Bladder microvascular endothelial cell (primary cell): Measurements from ENCODE around the gene NPEPL1. TPM values are rescaled to one million over a fixed set of nuclear protein-coding genes. Genes with fewer than 3 reads are reported as not detected.

Experiments
- total RNA-seq: library from RNA; depleted of rRNA; stranded (reverse); fragments of >200 nt; gene quantifications from 2 replicates; pipeline ENCODE4 v1.2.3, GENCODE V29; 2014

NPEPL1 gene
- 20.8 and 22.3 TPM in 2 replicates for total RNA-seq

GRCh38 chr20:58692579-58693225, at the start of gene NPEPL1:
NPEPL1 (plus strand) TSS chr20:58692800; CDS start chr20:58692901, 101 bp downstream.

GRCh38 chr20:58650776-58651558, 41.6 kb upstream of the NPEPL1 start, which contains the start of gene STX16:
STX16 (plus strand) TSS chr20:58651283; CDS start chr20:58652007, 724 bp downstream.

Other genes with a start within 250 kb of the NPEPL1 start
- gene APCDD1L, start 177.4 kb upstream of the NPEPL1 start, total RNA-seq: 0.13 TPM in 1 of 2 replicates, not detected in the other
- 20.2 and 70.5 TPM in 2 replicates for gene STX16, start 41.5 kb upstream of the NPEPL1 start, total RNA-seq
- 0.13 TPM in 1 of 2 replicates, not detected in the other for gene GNAS-AS1, start 158.1 kb downstream of the NPEPL1 start, total RNA-seq
- gene GNAS, start 159.9 kb downstream of the NPEPL1 start, total RNA-seq: 337 and 622 TPM in 2 replicates